Activated T-helper 17 cell treated with anti-CD3 and anti-CD28 coated beads, Interleukin-2, amount 50 U/mL, for 72 hours (primary cell): ENCODE results near the gene TMEM14B. TPM values are rescaled to one million over a fixed set of nuclear protein-coding genes. Genes with fewer than 3 reads are reported as not detected.
"Not testable (repeated sequence)": the region's sequence is repeated elsewhere in the genome, so short reads cannot be mapped to it uniquely, and the experiment has no call there.

Source experiments
- ATAC-seq: fragments of 150-1000 bp; cut with Tn5 transposase; replicated peaks from 2 replicates; pipeline ENCODE4 v1.10.0; 2021; ENCODE audit warnings: mild to moderate bottlenecking, moderate library complexity
- H3K27ac Mint-ChIP-seq: one replicate; pipeline ENCODE4 v1.8.0; 2022; ENCODE audit warnings: mixed read lengths
- H3K27me3 Mint-ChIP-seq: one replicate; pipeline ENCODE4 v1.8.0; 2022; ENCODE audit warnings: mixed read lengths
- H3K36me3 Mint-ChIP-seq: one replicate; pipeline ENCODE4 v1.8.0; 2022; ENCODE audit warnings: low read depth, mild to moderate bottlenecking, mixed read lengths
- H3K4me1 Mint-ChIP-seq: one replicate; pipeline ENCODE4 v1.8.0; 2022; ENCODE audit warnings: mixed read lengths
- H3K4me3 Mint-ChIP-seq: one replicate; pipeline ENCODE4 v1.8.0; 2022; ENCODE audit warnings: mild to moderate bottlenecking, mixed read lengths
- H3K9me3 Mint-ChIP-seq: one replicate; pipeline ENCODE4 v1.8.0; 2022; ENCODE audit warnings: mixed read lengths
- total RNA-seq, 2 donors: library from RNA; stranded (reverse); gene quantifications; one replicate each; pipeline ENCODE4 v1.2.3, GENCODE V29; 2022

The TMEM14B gene
- total RNA-seq: 100 to 1,000 TPM in 1 of 2 donors, 10 to 100 TPM in 1; 90.4 to 109 TPM

- H3K4me1 Mint-ChIP-seq: peaks cover 26% of the 10 kb centered on the region
- H3K27ac Mint-ChIP-seq: peak within 1 kb of the TSS; percentile 90
These were observed at the start of gene TMEM14B for GRCh38 chr6:10747251-10747972. TMEM14B (plus strand) TSS chr6:10747805; CDS start chr6:10749246, 1,441 bp downstream.

GRCh38 chr6:10713962-10714361 is 33.6 kb upstream of the TMEM14B start:
- H3K27me3 Mint-ChIP-seq: no peaks in the 10 kb centered on the region
- H3K4me3 Mint-ChIP-seq: no peak overlapping the region
- no peak for ATAC-seq
- H3K36me3 Mint-ChIP-seq: peaks cover 21% of the 10 kb centered on the region
- peak overlapping the region; percentile 13 for H3K27ac Mint-ChIP-seq
- H3K9me3 Mint-ChIP-seq: no peaks in the 10 kb centered on the region
- H3K4me1 Mint-ChIP-seq: no peaks in the 10 kb centered on the region

More at GRCh38 chr6:10747251-10747972, at the start of gene TMEM14B:
- peaks cover 54% of the 10 kb centered on the region for H3K36me3 Mint-ChIP-seq
- peak; percentile 98 for ATAC-seq
- no peaks in the 10 kb centered on the region for H3K9me3 Mint-ChIP-seq
- no peaks in the 10 kb centered on the region for H3K27me3 Mint-ChIP-seq
- peak within 1 kb of the TSS; percentile 92 for H3K4me3 Mint-ChIP-seq

- Mint-ChIP-seq H3K4me3 (peak overlapping the region; percentile 97), H3K4me1 (peaks cover 17% of the 10 kb centered on the region), H3K27me3 (no peaks in the 10 kb centered on the region), H3K36me3 (no peaks in the 10 kb centered on the region), H3K9me3 (no peaks in the 10 kb centered on the region), H3K27ac (peak overlapping the region; percentile 78)
- no peak for ATAC-seq
These were observed 28.2 kb upstream of the TMEM14B start for GRCh38 chr6:10719296-10719963.

GRCh38 chr6:10719964-10720264 is 27.7 kb upstream of the TMEM14B start:
- Mint-ChIP-seq H3K36me3 (no peaks in the 10 kb centered on the region), H3K4me3 (peak overlapping the region; percentile 97), H3K27me3 (no peaks in the 10 kb centered on the region), H3K9me3 (no peaks in the 10 kb centered on the region), H3K27ac (peak overlapping the region; percentile 78), H3K4me1 (peaks cover 17% of the 10 kb centered on the region)
- no peak for ATAC-seq

GRCh38 chr6:10720265-10720959 is 27.2 kb upstream of the TMEM14B start:
- Mint-ChIP-seq H3K27ac (peak overlapping the region; percentile 98), H3K27me3 (no peaks in the 10 kb centered on the region), H3K9me3 (no peaks in the 10 kb centered on the region), H3K36me3 (peaks cover 3% of the 10 kb centered on the region), H3K4me3 (peak overlapping the region; percentile 97), H3K4me1 (peaks cover 20% of the 10 kb centered on the region)
- peak; percentile 33 for ATAC-seq

GRCh38 chr6:10720960-10721849 is 26.4 kb upstream of the TMEM14B start:
- Mint-ChIP-seq H3K36me3 (peaks cover 11% of the 10 kb centered on the region), H3K4me1 (peaks cover 25% of the 10 kb centered on the region), H3K27ac (peak overlapping the region; percentile 98), H3K4me3 (peak overlapping the region; percentile 97)
- H3K9me3 Mint-ChIP-seq, ATAC-seq, H3K27me3 Mint-ChIP-seq: not testable (repeated sequence)

GRCh38 chr6:10721850-10722569 is 25.6 kb upstream of the TMEM14B start:
- peak overlapping the region; percentile 98 for H3K27ac Mint-ChIP-seq
- peaks cover 25% of the 10 kb centered on the region for H3K4me1 Mint-ChIP-seq
- no peaks in the 10 kb centered on the region for H3K9me3 Mint-ChIP-seq
- ATAC-seq: no peak
- no peaks in the 10 kb centered on the region for H3K27me3 Mint-ChIP-seq
- H3K4me3 Mint-ChIP-seq: peak overlapping the region; percentile 97
- H3K36me3 Mint-ChIP-seq: peaks cover 16% of the 10 kb centered on the region

- Mint-ChIP-seq H3K4me1 (peaks cover 25% of the 10 kb centered on the region), H3K36me3 (peaks cover 21% of the 10 kb centered on the region), H3K27me3 (no peaks in the 10 kb centered on the region), H3K27ac (peak overlapping the region; percentile 98), H3K4me3 (peak overlapping the region; percentile 97), H3K9me3 (no peaks in the 10 kb centered on the region)
- no peak for ATAC-seq
These were observed 25.1 kb upstream of the TMEM14B start for GRCh38 chr6:10722570-10722819.

GRCh38 chr6:10722820-10723566 is 24.6 kb upstream of the TMEM14B start, which contains the start of gene TMEM14C:
TMEM14C (plus strand) TSS chr6:10723070; CDS start chr6:10724614, 1,544 bp downstream.
- Mint-ChIP-seq H3K4me1 (peaks cover 28% of the 10 kb centered on the region), H3K9me3 (no peaks in the 10 kb centered on the region)

GRCh38 chr6:10723567-10723881 is 24.1 kb upstream of the TMEM14B start:
- Mint-ChIP-seq H3K27ac (peak overlapping the region; percentile 98), H3K27me3 (no peaks in the 10 kb centered on the region), H3K4me3 (peak overlapping the region; percentile 97), H3K4me1 (peaks cover 31% of the 10 kb centered on the region), H3K9me3 (no peaks in the 10 kb centered on the region), H3K36me3 (peaks cover 31% of the 10 kb centered on the region)
- no peak for ATAC-seq

More at GRCh38 chr6:10722820-10723566, 24.6 kb upstream of the TMEM14B start, which contains the start of gene TMEM14C:
- ATAC-seq: peak; percentile 97
- Mint-ChIP-seq H3K36me3 (peaks cover 25% of the 10 kb centered on the region), H3K27me3 (no peaks in the 10 kb centered on the region), H3K4me3 (peak within 1 kb of the TSS; percentile 97), H3K27ac (peak within 1 kb of the TSS; percentile 98)

- peak overlapping the region; percentile 79 for H3K27ac Mint-ChIP-seq
- H3K27me3 Mint-ChIP-seq: no peaks in the 10 kb centered on the region
- no peak for ATAC-seq
- no peaks in the 10 kb centered on the region for H3K9me3 Mint-ChIP-seq
- peak overlapping the region; percentile 24 for H3K4me3 Mint-ChIP-seq
- H3K36me3 Mint-ChIP-seq: peaks cover 46% of the 10 kb centered on the region
- H3K4me1 Mint-ChIP-seq: peaks cover 31% of the 10 kb centered on the region
These were observed 22.6 kb upstream of the TMEM14B start for GRCh38 chr6:10725044-10725443.

- no peaks in the 10 kb centered on the region for H3K27me3 Mint-ChIP-seq
- peak overlapping the region; percentile 79 for H3K27ac Mint-ChIP-seq
- H3K4me3 Mint-ChIP-seq: peak overlapping the region; percentile 24
- H3K36me3 Mint-ChIP-seq: peaks cover 52% of the 10 kb centered on the region
- no peak for ATAC-seq
- no peaks in the 10 kb centered on the region for H3K9me3 Mint-ChIP-seq
- H3K4me1 Mint-ChIP-seq: peaks cover 31% of the 10 kb centered on the region
These were observed 21.9 kb upstream of the TMEM14B start for GRCh38 chr6:10725716-10726115.

- Mint-ChIP-seq H3K27me3 (no peaks in the 10 kb centered on the region), H3K4me1 (peaks cover 13% of the 10 kb centered on the region), H3K27ac (peak overlapping the region; percentile 11), H3K9me3 (no peaks in the 10 kb centered on the region), H3K4me3 (no peak overlapping the region), H3K36me3 (peaks cover 63% of the 10 kb centered on the region)
- ATAC-seq: no peak
These were observed 17.4 kb upstream of the TMEM14B start for GRCh38 chr6:10730254-10730653.
